Esophagus squamous epithelium (tissue), 4 donors: ENCODE data around the gene PRR11.

Experiments used
- POLR2A ChIP-seq, 4 donors: fragments of 450-650 bp; IDR thresholded peaks; one replicate each; pipeline ENCODE4 v1.6.1; 2017; ENCODE audit warnings: antibody characterized with exemption in 4 of 4, mild to moderate bottlenecking in 4 of 4, moderate library complexity in 3 of 4
- TF ChIP-seq, protein P1 (sequence below), 6 experiments: fragments of 450-650 bp in 4 of 6; fragments of 200-600 bp in 2 of 6; sonication (generic) in 2 of 6; IDR thresholded peaks; one replicate each; pipeline ENCODE4 v1.5.1; 2016 to 2019; ENCODE audit warnings: antibody characterized with exemption in 6 of 6, mild to moderate bottlenecking in 4 of 6, moderate library complexity in 4 of 6

- TF ChIP-seq, protein P1, sequence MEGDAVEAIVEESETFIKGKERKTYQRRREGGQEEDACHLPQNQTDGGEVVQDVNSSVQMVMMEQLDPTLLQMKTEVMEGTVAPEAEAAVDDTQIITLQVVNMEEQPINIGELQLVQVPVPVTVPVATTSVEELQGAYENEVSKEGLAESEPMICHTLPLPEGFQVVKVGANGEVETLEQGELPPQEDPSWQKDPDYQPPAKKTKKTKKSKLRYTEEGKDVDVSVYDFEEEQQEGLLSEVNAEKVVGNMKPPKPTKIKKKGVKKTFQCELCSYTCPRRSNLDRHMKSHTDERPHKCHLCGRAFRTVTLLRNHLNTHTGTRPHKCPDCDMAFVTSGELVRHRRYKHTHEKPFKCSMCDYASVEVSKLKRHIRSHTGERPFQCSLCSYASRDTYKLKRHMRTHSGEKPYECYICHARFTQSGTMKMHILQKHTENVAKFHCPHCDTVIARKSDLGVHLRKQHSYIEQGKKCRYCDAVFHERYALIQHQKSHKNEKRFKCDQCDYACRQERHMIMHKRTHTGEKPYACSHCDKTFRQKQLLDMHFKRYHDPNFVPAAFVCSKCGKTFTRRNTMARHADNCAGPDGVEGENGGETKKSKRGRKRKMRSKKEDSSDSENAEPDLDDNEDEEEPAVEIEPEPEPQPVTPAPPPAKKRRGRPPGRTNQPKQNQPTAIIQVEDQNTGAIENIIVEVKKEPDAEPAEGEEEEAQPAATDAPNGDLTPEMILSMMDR (IDR thresholded peaks at IDR 0.05): no peak
- no peak for TF ChIP-seq POLR2A (IDR thresholded peaks at IDR 0.05)
Observed at GRCh38 chr17:59199398-59199797, 43.9 kb downstream of the PRR11 start.
